Left lung (tissue), 10 donors: ENCODE results near the gene GRAMD4. TPM values are rescaled to one million over a fixed set of nuclear protein-coding genes. Genes with fewer than 3 reads are reported as not detected.

Source experiments
- ATAC-seq: fragments of 200-7000 bp; cut with Tn5 transposase; one replicate; pipeline ENCODE4 v1.9.1; 2020; ENCODE audit warnings: moderate library complexity
- DNase-seq, 4 donors: peaks; one replicate each; pipeline ENCODE4 v3.0.0-alpha.2; 2013 to 2020
- H3K27ac ChIP-seq, 2 donors: fragments of 200-600 bp; sonication (generic) in 1 of 2; one replicate each; pipeline versions ENCODE4 v1.5.0 to v1.8.0; 2020 to 2021
- H3K27me3 ChIP-seq, 2 donors: fragments of 200-600 bp; sonication (generic) in 1 of 2; one replicate each; pipeline versions ENCODE4 v1.5.0 to v1.8.0; 2020 to 2021
- H3K36me3 ChIP-seq, 2 donors: fragments of 200-600 bp; sonication (generic) in 1 of 2; one replicate each; pipeline versions ENCODE4 v1.5.0 to v1.8.0; 2020 to 2021
- H3K4me1 ChIP-seq, 2 donors: fragments of 200-600 bp; one replicate each; pipeline ENCODE4 v1.8.0; 2021
- H3K4me3 ChIP-seq, 2 donors: fragments of 200-600 bp; sonication (generic) in 1 of 2; one replicate each; pipeline versions ENCODE4 v1.5.0 to v1.8.0; 2020 to 2021; ENCODE audit warnings: mild to moderate bottlenecking in 1 of 2
- H3K9me3 ChIP-seq, 2 donors: fragments of 200-600 bp; sonication (generic) in 1 of 2; one replicate each; pipeline versions ENCODE4 v1.5.0 to v1.8.0; 2020 to 2021
- CTCF ChIP-seq, 2 donors: fragments of 200-600 bp; sonication (generic) in 1 of 2; IDR thresholded peaks; one replicate each; pipeline versions ENCODE4 v1.5.0 to v1.8.0; 2021; ENCODE audit warnings: antibody characterized with exemption in 2 of 2
- intact Hi-C, 2 donors: fragments of 100-400 bp; cut with DNase I; formaldehyde crosslinking; loops; one replicate each; pipeline versions ENCODE4 v1.11.2 to v1.14.2; 2022
- polyA plus RNA-seq, 6 donors: library from polyadenylated mRNA; unstranded; fragments of 120-200 nt; gene quantifications; one replicate each; pipeline ENCODE4 v1.2.1, GENCODE V29; 2013; ENCODE audit not compliant: insufficient read length in 6 of 6
- total RNA-seq, 2 donors: library from RNA; stranded (reverse); fragmentation: NEBNext Ultra II Directional; extraction: Animal tissue kit (Norgen Biotek cat#: 25700); gene quantifications; one replicate each; pipeline ENCODE4 v1.2.1, GENCODE V29; 2021
- donor health status: DM: no; HTN: yes; CAD: no.
- donor health status: DM: no; HTN: no; CAD: no.

GRAMD4 gene
- total and polyA plus RNA-seq, 8 donors = 25.2 to 78.2 (median 36.6) TPM

GRCh38 chr22:46659059-46659790 is 39.0 kb downstream of the GRAMD4 start:
- no peak overlapping the region for H3K27ac ChIP-seq
- peaks cover 0 to 13% of the 10 kb centered on the region in 2 donors for H3K4me1 ChIP-seq
- ATAC-seq (no peak), DNase-seq (peak in 1 of 4 donors; percentile 58)
- no peak for TF ChIP-seq CTCF (IDR thresholded peaks at IDR 0.05)
- peaks cover 0 to 33% of the 10 kb centered on the region in 2 donors for H3K36me3 ChIP-seq
- H3K27me3 ChIP-seq = no peaks in the 10 kb centered on the region
- no peak overlapping the region for H3K4me3 ChIP-seq
- intact Hi-C loops = no loop called here
- no peaks in the 10 kb centered on the region for H3K9me3 ChIP-seq

GRCh38 chr22:46659791-46660186 is 39.6 kb downstream of the GRAMD4 start:
- intact Hi-C loops = no loop called here
- ATAC-seq = no peak
- no peak overlapping the region for H3K27ac ChIP-seq

GRCh38 chr22:46660604-46661201 is 40.5 kb downstream of the GRAMD4 start:
- Histone ChIP-seq H3K27ac (no peak overlapping the region), H3K4me1 (peaks cover 0 to 13% of the 10 kb centered on the region in 2 donors), H3K4me3 (no peak overlapping the region), H3K27me3 (no peaks in the 10 kb centered on the region), H3K36me3 (peaks cover 0 to 48% of the 10 kb centered on the region in 2 donors), H3K9me3 (no peaks in the 10 kb centered on the region)
- DNase-seq = peak in 1 of 4 donors; percentile 59
- peak; percentile 68 for ATAC-seq
- intact Hi-C loops = no loop called here
- no peak for TF ChIP-seq CTCF (IDR thresholded peaks at IDR 0.05)

More at GRCh38 chr22:46659791-46660186, 39.6 kb downstream of the GRAMD4 start:
- Histone ChIP-seq H3K4me3 (no peak overlapping the region), H3K27me3 (no peaks in the 10 kb centered on the region), H3K4me1 (peaks cover 0 to 13% of the 10 kb centered on the region in 2 donors), H3K36me3 (peaks cover 0 to 39% of the 10 kb centered on the region in 2 donors), H3K9me3 (no peaks in the 10 kb centered on the region)
- TF ChIP-seq CTCF (IDR thresholded peaks at IDR 0.05) = no peak
- DNase-seq = no peak

GRCh38 chr22:46661221-46661851 is 41.1 kb downstream of the GRAMD4 start:
- DNase-seq (peak in 1 of 4 donors; percentile 64), ATAC-seq (no peak)
- Histone ChIP-seq H3K36me3 (peaks cover 0 to 54% of the 10 kb centered on the region in 2 donors), H3K4me3 (no peak overlapping the region), H3K27me3 (no peaks in the 10 kb centered on the region), H3K27ac (no peak overlapping the region), H3K4me1 (peaks cover 0 to 13% of the 10 kb centered on the region in 2 donors), H3K9me3 (no peaks in the 10 kb centered on the region)
- intact Hi-C loops = no loop called here
- TF ChIP-seq CTCF (IDR thresholded peaks at IDR 0.05) = no peak

GRCh38 chr22:46662226-46662625 is 42.0 kb downstream of the GRAMD4 start:
- ATAC-seq = no peak
- Histone ChIP-seq H3K9me3 (no peaks in the 10 kb centered on the region), H3K4me1 (peaks cover 0 to 10% of the 10 kb centered on the region in 2 donors), H3K27ac (no peak overlapping the region), H3K27me3 (no peaks in the 10 kb centered on the region), H3K36me3 (peaks cover 0 to 63% of the 10 kb centered on the region in 2 donors), H3K4me3 (no peak overlapping the region)
- peak in 1 of 4 donors; percentile 56 for DNase-seq
- intact Hi-C loops = no loop called here
- TF ChIP-seq CTCF (IDR thresholded peaks at IDR 0.05) = no peak
